HEK293T (cell line): ENCODE measurements around the gene SNAPC1.

ENCODE experiments used
- ARNT ChIP-seq: fragments of 450-650 bp; IDR thresholded peaks from 2 replicates; pipeline ENCODE4 v1.6.1; 2017; ENCODE audit warnings: mild to moderate bottlenecking
- BHLHE40 ChIP-seq: fragments of 450-650 bp; IDR thresholded peaks from 2 replicates; pipeline ENCODE4 v1.6.1; 2016; ENCODE audit warnings: mild to moderate bottlenecking, moderate library complexity, borderline replicate concordance
- CTBP1 ChIP-seq: fragments of 450-650 bp; IDR thresholded peaks from 2 replicates; pipeline ENCODE4 v1.6.1; 2016; ENCODE audit warnings: borderline replicate concordance
- ELF4 ChIP-seq: fragments of 450-650 bp; IDR thresholded peaks from 2 replicates; pipeline ENCODE4 v1.6.1; 2017; ENCODE audit warnings: antibody characterized with exemption
- FOXA1 ChIP-seq: fragments of 450-650 bp; IDR thresholded peaks from 2 replicates; pipeline ENCODE4 v1.6.1; 2016; ENCODE audit warnings: mild to moderate bottlenecking
- FOXK2 ChIP-seq: fragments of 450-650 bp; IDR thresholded peaks from 2 replicates; pipeline ENCODE4 v1.6.1; 2016; ENCODE audit warnings: mild to moderate bottlenecking
- FOXM1 ChIP-seq: fragments of 450-650 bp; IDR thresholded peaks from 2 replicates; pipeline ENCODE4 v1.6.1; 2017; ENCODE audit warnings: mild to moderate bottlenecking, borderline replicate concordance
- L3MBTL2 ChIP-seq: fragments of 450-650 bp; conservative IDR thresholded peaks from 2 replicates; pipeline ENCODE4 v1.6.1; 2016; ENCODE audit warnings: mild to moderate bottlenecking
- LEF1 ChIP-seq: fragments of 450-650 bp; IDR thresholded peaks from 2 replicates; pipeline ENCODE4 v1.6.1; 2017; ENCODE audit warnings: mild to moderate bottlenecking, borderline replicate concordance
- PKNOX1 ChIP-seq: fragments of 450-650 bp; IDR thresholded peaks from 2 replicates; pipeline ENCODE4 v1.6.1; 2016
- SP1 ChIP-seq: fragments of 450-650 bp; IDR thresholded peaks from 2 replicates; pipeline ENCODE4 v1.6.1; 2017
- SUZ12 ChIP-seq: fragments of 450-650 bp; IDR thresholded peaks from 2 replicates; pipeline ENCODE4 v1.6.1; 2016; ENCODE audit warnings: mild to moderate bottlenecking
- TARDBP ChIP-seq: fragments of 450-650 bp; IDR thresholded peaks from 2 replicates; pipeline ENCODE4 v1.6.1; 2016
- ZNF384 ChIP-seq: fragments of 450-650 bp; IDR thresholded peaks from 2 replicates; pipeline ENCODE4 v1.6.1; 2016

DNA sequence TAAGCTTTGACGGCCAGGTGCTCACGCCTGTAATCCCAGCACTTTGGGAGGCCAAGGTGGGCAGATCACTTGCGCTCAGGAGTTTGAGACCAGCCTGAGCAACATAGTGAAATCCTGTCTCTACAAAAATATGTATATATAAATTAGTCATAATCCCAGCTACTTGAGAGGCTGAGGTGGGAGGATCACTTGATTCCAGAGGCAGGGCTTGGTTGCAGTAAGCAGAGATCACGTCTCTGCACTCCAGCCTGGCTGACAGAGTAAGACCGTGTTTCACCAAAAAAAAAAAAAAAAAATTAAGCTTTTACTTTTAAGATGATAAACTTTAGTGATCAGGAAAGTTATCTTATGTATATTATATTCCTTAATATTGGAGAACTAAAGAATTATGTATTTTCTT lies 18.0 kb upstream of the SNAPC1 start:
- TF ChIP-seq ELF4 (no peak), BHLHE40 (no peak), SUZ12 (no peak), FOXK2 (no peak), FOXM1 (no peak), TARDBP (no peak), LEF1 (no peak), FOXA1 (no peak), SP1 (no peak), PKNOX1 (no peak), CTBP1 (no peak), ARNT (no peak), ZNF384 (no peak), L3MBTL2 (no peak)
